Right ventricle myocardium superior (tissue), 1 donor: ENCODE data around the gene SLC6A17. TPM values are rescaled to one million over a fixed set of nuclear protein-coding genes. Genes with fewer than 3 reads are reported as not detected.

Source experiments
- ATAC-seq: fragments of 200-7000 bp; cut with Tn5 transposase; one replicate; pipeline ENCODE4 v1.9.1; 2020; ENCODE audit warnings: mild to moderate bottlenecking; ENCODE audit not compliant: poor library complexity
- DNase-seq: peaks from one replicate; pipeline ENCODE4 v3.0.0-alpha.2; 2020
- intact Hi-C: fragments of 100-400 bp; cut with DNase I; formaldehyde crosslinking; loops from one replicate; pipeline ENCODE4 v1.11.2; 2022
- total RNA-seq: library from RNA; stranded (reverse); fragmentation: NEBNext Ultra II Directional; extraction: Animal tissue kit (Norgen Biotek cat#: 25700); gene quantifications from one replicate; pipeline ENCODE4 v1.2.1, GENCODE V29; 2021
- donor health status: DM: no; HTN: yes; CAD: no; lungs with severe emphysema.

Gene SLC6A17
- total RNA-seq, 1 donor from 2014 or later = not detected

GRCh38 chr1:110228381-110228780 is 78.1 kb downstream of the SLC6A17 start:
- no peak for ATAC-seq
- intact Hi-C loops = no loop called here
- DNase-seq = no peak

GRCh38 chr1:110228869-110229268 is 78.6 kb downstream of the SLC6A17 start:
- no peak for ATAC-seq
- intact Hi-C loops = no loop called here
- no peak for DNase-seq

- ATAC-seq = no peak
- intact Hi-C loops = no loop called here
- no peak for DNase-seq
Observed at GRCh38 chr1:110229348-110230001, 79.2 kb downstream of the SLC6A17 start.

- intact Hi-C loops = no loop called here
- no peak for ATAC-seq
- no peak for DNase-seq
Observed at GRCh38 chr1:110230381-110231199, 80.3 kb downstream of the SLC6A17 start.

GRCh38 chr1:110233861-110234260 is 83.6 kb downstream of the SLC6A17 start:
- intact Hi-C loops = no loop called here
- DNase-seq = no peak
- ATAC-seq = no peak

GRCh38 chr1:110234691-110235090 is 84.4 kb downstream of the SLC6A17 start:
- DNase-seq = no peak
- ATAC-seq = no peak
- intact Hi-C loops = no loop called here

- DNase-seq = no peak
- intact Hi-C loops = no loop called here
- ATAC-seq = peak; percentile 12
Observed at GRCh38 chr1:110235181-110235833, 85.0 kb downstream of the SLC6A17 start.

GRCh38 chr1:110235834-110236682 is 85.8 kb downstream of the SLC6A17 start:
- DNase-seq = no peak
- ATAC-seq = peak; percentile 25
- intact Hi-C loops = no loop called here

- intact Hi-C loops = no loop called here
- no peak for DNase-seq
- no peak for ATAC-seq
Observed at GRCh38 chr1:110237386-110238152, 87.3 kb downstream of the SLC6A17 start.

GRCh38 chr1:110239441-110240430 is 89.4 kb downstream of the SLC6A17 start:
- intact Hi-C loops = no loop called here
- ATAC-seq = no peak
- DNase-seq = no peak

GRCh38 chr1:110240476-110241210 is 90.3 kb downstream of the SLC6A17 start:
- DNase-seq = no peak
- ATAC-seq = no peak
- intact Hi-C loops = no loop called here

- intact Hi-C loops = no loop called here
- ATAC-seq = no peak
- no peak for DNase-seq
Observed at GRCh38 chr1:110241516-110241915, 91.2 kb downstream of the SLC6A17 start.

- ATAC-seq (no peak), DNase-seq (no peak)
- intact Hi-C loops = no loop called here
Observed at GRCh38 chr1:110242062-110242461, 91.8 kb downstream of the SLC6A17 start.

- intact Hi-C loops = no loop called here
- no peak for ATAC-seq
Observed at GRCh38 chr1:110242731-110243130, 92.4 kb downstream of the SLC6A17 start.

GRCh38 chr1:110243146-110243545 is 92.9 kb downstream of the SLC6A17 start:
- intact Hi-C loops = no loop called here
- ATAC-seq (no peak), DNase-seq (no peak)

More at GRCh38 chr1:110242731-110243130, 92.4 kb downstream of the SLC6A17 start:
- DNase-seq = no peak

GRCh38 chr1:110243574-110243973 is 93.3 kb downstream of the SLC6A17 start:
- no peak for ATAC-seq
- intact Hi-C loops = no loop called here
- no peak for DNase-seq
